ENCODE measurements around the gene ANK2. TPM values are rescaled to one million over a fixed set of nuclear protein-coding genes. Genes with fewer than 3 reads are reported as not detected.
"Not testable (repeated sequence)": the region's sequence is repeated elsewhere in the genome, so short reads cannot be mapped to it uniquely, and the experiment has no call there.

ANK2 gene
- total and polyA plus RNA-seq, 2 of the 13 experiments (the other 11 are each of a cell fraction or from before 2014, with no cell fraction given) = 2.7 to 15.1 TPM

DNA sequence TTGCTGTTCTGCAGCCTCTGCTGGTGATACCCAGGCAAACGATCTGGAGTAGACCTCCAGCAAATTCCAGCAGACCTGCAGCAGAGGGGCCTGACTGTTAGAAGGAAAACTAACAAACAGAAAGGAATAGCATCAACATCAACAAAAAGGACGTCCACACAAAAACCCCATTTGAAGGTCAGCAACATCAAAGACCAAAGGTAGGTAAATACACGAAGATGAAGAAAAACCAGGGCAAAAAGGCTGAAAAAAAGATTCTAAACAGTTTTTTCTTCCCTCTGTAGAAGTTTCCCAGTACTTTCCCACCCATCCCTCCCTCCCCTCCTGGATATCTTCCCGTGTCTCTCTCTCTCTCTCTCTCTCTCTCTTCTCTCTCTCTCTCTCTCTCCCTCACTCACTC lies 136.8 kb downstream of the ANK2 start:
- H3K36me3 ChIP-seq (replicated peaks in 1 of 2; ENCODE audit: control insufficient read depth in 1 of 2, insufficient read depth in 2 of 2, low read length in 2 of 2); BruUV-seq (replicated peaks); H3K9ac ChIP-seq (ENCODE audit: insufficient read depth, low read depth, low read length); H2AFZ ChIP-seq (ENCODE audit: low read length); H3K27me3 ChIP-seq (ENCODE audit: control insufficient read depth in 1 of 2, insufficient read depth in 2 of 2, low read length in 2 of 2); CTCF ChIA-PET (ENCODE audit: low intra/inter-chr PET ratio, low total read pairs); H4K20me1 ChIP-seq (ENCODE audit: insufficient read depth, low read length); FAIRE-seq; H3K9me3 ChIP-seq (ENCODE audit: low read length); POLR2A ChIA-PET; H3K4me3 ChIP-seq (replicated peaks in 1 of 3; ENCODE audit: insufficient read depth in 1 of 3, low read depth in 2 of 3, low read length in 3 of 3); H3K79me2 ChIP-seq (ENCODE audit: insufficient read depth, low read length); in situ Hi-C loops (cut with HindIII; ENCODE audit: extremely low pct_ligation_motif_present, low pct_unique_long_range_greater_than_20kb); TF ChIP-seq FOXP1, SOX6 (IDR thresholded peaks at IDR 0.05): not testable (repeated sequence)
- WGBS (ENCODE audit: low lambda C conversion rate) = 0% methylated on average over 4 of the region's 4 CpGs
- DNase-seq (ENCODE audit: low spot score) (peak; percentile 9), ATAC-seq (peak; percentile 63)
- TF ChIP-seq, protein P1, sequence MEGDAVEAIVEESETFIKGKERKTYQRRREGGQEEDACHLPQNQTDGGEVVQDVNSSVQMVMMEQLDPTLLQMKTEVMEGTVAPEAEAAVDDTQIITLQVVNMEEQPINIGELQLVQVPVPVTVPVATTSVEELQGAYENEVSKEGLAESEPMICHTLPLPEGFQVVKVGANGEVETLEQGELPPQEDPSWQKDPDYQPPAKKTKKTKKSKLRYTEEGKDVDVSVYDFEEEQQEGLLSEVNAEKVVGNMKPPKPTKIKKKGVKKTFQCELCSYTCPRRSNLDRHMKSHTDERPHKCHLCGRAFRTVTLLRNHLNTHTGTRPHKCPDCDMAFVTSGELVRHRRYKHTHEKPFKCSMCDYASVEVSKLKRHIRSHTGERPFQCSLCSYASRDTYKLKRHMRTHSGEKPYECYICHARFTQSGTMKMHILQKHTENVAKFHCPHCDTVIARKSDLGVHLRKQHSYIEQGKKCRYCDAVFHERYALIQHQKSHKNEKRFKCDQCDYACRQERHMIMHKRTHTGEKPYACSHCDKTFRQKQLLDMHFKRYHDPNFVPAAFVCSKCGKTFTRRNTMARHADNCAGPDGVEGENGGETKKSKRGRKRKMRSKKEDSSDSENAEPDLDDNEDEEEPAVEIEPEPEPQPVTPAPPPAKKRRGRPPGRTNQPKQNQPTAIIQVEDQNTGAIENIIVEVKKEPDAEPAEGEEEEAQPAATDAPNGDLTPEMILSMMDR (CRISPR knock-in tag; IDR thresholded peaks at IDR 0.05) = peak; percentile 15; the same call in 1 of the 2 replicates
- peak; percentile 63 for TF ChIP-seq FOXP1 (CRISPR knock-in tag; IDR thresholded peaks at IDR 0.05)
- peak; percentile 47; the same call in 1 of the 2 replicates for TF ChIP-seq SOX6 (CRISPR knock-in tag; IDR thresholded peaks at IDR 0.05)
- TF ChIP-seq, protein P2, sequence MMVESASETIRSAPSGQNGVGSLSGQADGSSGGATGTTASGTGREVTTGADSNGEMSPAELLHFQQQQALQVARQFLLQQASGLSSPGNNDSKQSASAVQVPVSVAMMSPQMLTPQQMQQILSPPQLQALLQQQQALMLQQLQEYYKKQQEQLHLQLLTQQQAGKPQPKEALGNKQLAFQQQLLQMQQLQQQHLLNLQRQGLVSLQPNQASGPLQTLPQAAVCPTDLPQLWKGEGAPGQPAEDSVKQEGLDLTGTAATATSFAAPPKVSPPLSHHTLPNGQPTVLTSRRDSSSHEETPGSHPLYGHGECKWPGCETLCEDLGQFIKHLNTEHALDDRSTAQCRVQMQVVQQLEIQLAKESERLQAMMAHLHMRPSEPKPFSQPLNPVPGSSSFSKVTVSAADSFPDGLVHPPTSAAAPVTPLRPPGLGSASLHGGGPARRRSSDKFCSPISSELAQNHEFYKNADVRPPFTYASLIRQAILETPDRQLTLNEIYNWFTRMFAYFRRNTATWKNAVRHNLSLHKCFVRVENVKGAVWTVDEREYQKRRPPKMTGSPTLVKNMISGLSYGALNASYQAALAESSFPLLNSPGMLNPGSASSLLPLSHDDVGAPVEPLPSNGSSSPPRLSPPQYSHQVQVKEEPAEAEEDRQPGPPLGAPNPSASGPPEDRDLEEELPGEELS (CRISPR knock-in tag; IDR thresholded peaks at IDR 0.05) = peak; percentile 76
- TF ChIP-seq, protein P3, sequence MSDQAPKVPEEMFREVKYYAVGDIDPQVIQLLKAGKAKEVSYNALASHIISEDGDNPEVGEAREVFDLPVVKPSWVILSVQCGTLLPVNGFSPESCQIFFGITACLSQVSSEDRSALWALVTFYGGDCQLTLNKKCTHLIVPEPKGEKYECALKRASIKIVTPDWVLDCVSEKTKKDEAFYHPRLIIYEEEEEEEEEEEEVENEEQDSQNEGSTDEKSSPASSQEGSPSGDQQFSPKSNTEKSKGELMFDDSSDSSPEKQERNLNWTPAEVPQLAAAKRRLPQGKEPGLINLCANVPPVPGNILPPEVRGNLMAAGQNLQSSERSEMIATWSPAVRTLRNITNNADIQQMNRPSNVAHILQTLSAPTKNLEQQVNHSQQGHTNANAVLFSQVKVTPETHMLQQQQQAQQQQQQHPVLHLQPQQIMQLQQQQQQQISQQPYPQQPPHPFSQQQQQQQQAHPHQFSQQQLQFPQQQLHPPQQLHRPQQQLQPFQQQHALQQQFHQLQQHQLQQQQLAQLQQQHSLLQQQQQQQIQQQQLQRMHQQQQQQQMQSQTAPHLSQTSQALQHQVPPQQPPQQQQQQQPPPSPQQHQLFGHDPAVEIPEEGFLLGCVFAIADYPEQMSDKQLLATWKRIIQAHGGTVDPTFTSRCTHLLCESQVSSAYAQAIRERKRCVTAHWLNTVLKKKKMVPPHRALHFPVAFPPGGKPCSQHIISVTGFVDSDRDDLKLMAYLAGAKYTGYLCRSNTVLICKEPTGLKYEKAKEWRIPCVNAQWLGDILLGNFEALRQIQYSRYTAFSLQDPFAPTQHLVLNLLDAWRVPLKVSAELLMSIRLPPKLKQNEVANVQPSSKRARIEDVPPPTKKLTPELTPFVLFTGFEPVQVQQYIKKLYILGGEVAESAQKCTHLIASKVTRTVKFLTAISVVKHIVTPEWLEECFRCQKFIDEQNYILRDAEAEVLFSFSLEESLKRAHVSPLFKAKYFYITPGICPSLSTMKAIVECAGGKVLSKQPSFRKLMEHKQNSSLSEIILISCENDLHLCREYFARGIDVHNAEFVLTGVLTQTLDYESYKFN (CRISPR knock-in tag; conservative IDR thresholded peaks at IDR 0.05) = peak; percentile 58
- TF ChIP-seq TEAD3 (CRISPR knock-in tag; optimal IDR thresholded peaks at IDR 0.05; ENCODE audit: borderline replicate concordance) = peak; percentile 18
- Histone ChIP-seq H3K27ac (ENCODE audit: extremely low read length, insufficient read depth, low read length) (peak overlapping the region; percentile 46), H3K4me2 (ENCODE audit: low read depth, low read length) (peak overlapping the region; percentile 45; the same call in 1 of the 2 replicates), H3K4me1 (ENCODE audit: insufficient read depth, low read length) (peaks cover 42% of the 10 kb centered on the region)
- intact Hi-C loops (cut with micrococcal nuclease; ENCODE audit: unreplicated experiment) = loop anchor here (5.0 kb wide), 1 partner anchor 39 kb away; no protein-coding TSS in a partner anchor
